ENCODE data around the gene BAIAP2L1. TPM values are rescaled to one million over a fixed set of nuclear protein-coding genes. Genes with fewer than 3 reads are reported as not detected.

Gene BAIAP2L1
- total and polyA plus RNA-seq, 2 of the 8 experiments (the other 6 are each of a cell fraction or from before 2014, with no cell fraction given), result 19.2 to 42.9 TPM

- TF ChIP-seq SIN3A (conservative IDR thresholded peaks at IDR 0.05 in 1 of 2, IDR thresholded peaks at IDR 0.05 in 1 of 2; ENCODE audit: low read depth in 1 of 2, low read length in 2 of 2), result peak in 1 of 2 experiments; percentile 84; a peak in 1 of 4 replicates
- peak in 1 of 2 experiments; percentile 67; a peak in 2 of 3 replicates for TF ChIP-seq POLR2A (IDR thresholded peaks at IDR 0.05; ENCODE audit: control extremely low read depth in 1 of 2, low read depth in 2 of 2, low read length in 2 of 2)
- TF ChIP-seq ASH2L (IDR thresholded peaks at IDR 0.05; ENCODE audit: low read length), result peak; percentile 64
- 0 out of 2 replicates have a peak, but pooled peaks have one; percentile 30 for TF ChIP-seq CHD2 (IDR thresholded peaks at IDR 0.05; ENCODE audit: low read length)
- TF ChIP-seq EP300 (IDR thresholded peaks at IDR 0.05; ENCODE audit: borderline replicate concordance in 1 of 2, low read depth in 2 of 2, low read length in 2 of 2), result peak in 1 of 2 experiments; percentile 71; a peak in 1 of 3 replicates
- peak; percentile 87 for TF ChIP-seq YY1 (IDR thresholded peaks at IDR 0.05; ENCODE audit: low read depth, low read length)
- peak; percentile 95 for TF ChIP-seq TEAD4 (IDR thresholded peaks at IDR 0.05; ENCODE audit: low read depth, low read length)
- TF ChIP-seq POLR2AphosphoS5 (IDR thresholded peaks at IDR 0.05; ENCODE audit: low read depth, low read length), result peak; percentile 76; the same call in 1 of the 2 replicates
- TF ChIP-seq BRCA1 (IDR thresholded peaks at IDR 0.05; ENCODE audit: low read depth, low read length), result no peak
- no peak for TF ChIP-seq KDM1A (IDR thresholded peaks at IDR 0.05; ENCODE audit: borderline replicate concordance, low read length)
- TF ChIP-seq CEBPB (IDR thresholded peaks at IDR 0.05; ENCODE audit: low read depth, low read length), result peak; percentile 5; the same call in 1 of the 2 replicates
- TF ChIP-seq TAF1 (IDR thresholded peaks at IDR 0.05; ENCODE audit: low read depth, low read length), result peak; percentile 59
- TF ChIP-seq CBX5 (IDR thresholded peaks at IDR 0.05; ENCODE audit: low read depth, low read length), result no peak
- TF ChIP-seq, protein P1, sequence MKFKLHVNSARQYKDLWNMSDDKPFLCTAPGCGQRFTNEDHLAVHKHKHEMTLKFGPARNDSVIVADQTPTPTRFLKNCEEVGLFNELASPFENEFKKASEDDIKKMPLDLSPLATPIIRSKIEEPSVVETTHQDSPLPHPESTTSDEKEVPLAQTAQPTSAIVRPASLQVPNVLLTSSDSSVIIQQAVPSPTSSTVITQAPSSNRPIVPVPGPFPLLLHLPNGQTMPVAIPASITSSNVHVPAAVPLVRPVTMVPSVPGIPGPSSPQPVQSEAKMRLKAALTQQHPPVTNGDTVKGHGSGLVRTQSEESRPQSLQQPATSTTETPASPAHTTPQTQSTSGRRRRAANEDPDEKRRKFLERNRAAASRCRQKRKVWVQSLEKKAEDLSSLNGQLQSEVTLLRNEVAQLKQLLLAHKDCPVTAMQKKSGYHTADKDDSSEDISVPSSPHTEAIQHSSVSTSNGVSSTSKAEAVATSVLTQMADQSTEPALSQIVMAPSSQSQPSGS (IDR thresholded peaks at IDR 0.05; ENCODE audit: low read length), result no peak
- TF ChIP-seq RAD21 (IDR thresholded peaks at IDR 0.05 in 1 of 2, conservative IDR thresholded peaks at IDR 0.05 in 1 of 2; ENCODE audit: low read depth in 2 of 2, low read length in 2 of 2), result peak; percentile 18 to 21; a peak in 1 of 4 replicates
- TF ChIP-seq HDAC2 (IDR thresholded peaks at IDR 0.05; ENCODE audit: borderline replicate concordance in 1 of 2, low read depth in 2 of 2, low read length in 2 of 2), result peak in 1 of 2 experiments; percentile 71; a peak in 2 of 4 replicates
- peak; percentile 45; the same call in 1 of the 2 replicates for TF ChIP-seq SP4 (IDR thresholded peaks at IDR 0.05; ENCODE audit: low read length)
- TF ChIP-seq TCF12 (IDR thresholded peaks at IDR 0.05; ENCODE audit: low read depth, low read length), result peak; percentile 98
These were observed 77.1 kb downstream of the BAIAP2L1 start (continued) for GRCh38 chr7:98323597-98324322.
